LNCaP clone FGC (cell line): ENCODE measurements around the gene SMAD1.

ENCODE experiments used
- DNase-seq: peaks from one replicate; pipeline ENCODE4 v3.0.0-alpha.2; 2011; ENCODE audit warnings: low read depth
- H3K4me3 ChIP-seq: 2 replicates; pipeline ENCODE4 v1.5.1; 2011; ENCODE audit warnings: mild to moderate bottlenecking, low read depth, low read length, control low read depth
- CTCF ChIP-seq: IDR thresholded peaks from 2 replicates; pipeline ENCODE4 v1.5.1; 2012; ENCODE audit warnings: mild to moderate bottlenecking; ENCODE audit not compliant: control insufficient read depth, insufficient read depth; ENCODE audit errors: extremely low read depth

SMAD1 gene

DNA sequence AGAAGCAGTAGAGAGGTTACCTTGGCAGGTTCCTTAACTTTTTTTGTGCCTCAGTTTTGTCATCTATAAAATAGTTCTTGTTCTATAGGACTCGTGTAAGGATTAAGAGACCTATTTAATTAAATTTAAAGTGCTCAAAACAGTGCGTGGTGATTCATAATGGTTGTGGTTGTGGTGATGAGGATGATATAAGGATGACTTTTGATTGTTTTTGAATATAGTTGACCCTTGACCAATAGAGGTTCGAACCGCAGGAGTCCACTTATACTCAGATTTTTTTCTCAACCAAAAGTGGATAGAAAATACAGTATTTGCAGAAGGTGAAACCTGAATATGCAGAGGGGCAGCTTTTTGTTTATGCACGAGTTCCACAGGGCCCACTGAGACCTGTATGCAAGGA, 14.6 kb downstream of the SMAD1 start:
- no peak overlapping the region for H3K4me3 ChIP-seq
- TF ChIP-seq CTCF: no peak
- DNase-seq: no peak

DNA sequence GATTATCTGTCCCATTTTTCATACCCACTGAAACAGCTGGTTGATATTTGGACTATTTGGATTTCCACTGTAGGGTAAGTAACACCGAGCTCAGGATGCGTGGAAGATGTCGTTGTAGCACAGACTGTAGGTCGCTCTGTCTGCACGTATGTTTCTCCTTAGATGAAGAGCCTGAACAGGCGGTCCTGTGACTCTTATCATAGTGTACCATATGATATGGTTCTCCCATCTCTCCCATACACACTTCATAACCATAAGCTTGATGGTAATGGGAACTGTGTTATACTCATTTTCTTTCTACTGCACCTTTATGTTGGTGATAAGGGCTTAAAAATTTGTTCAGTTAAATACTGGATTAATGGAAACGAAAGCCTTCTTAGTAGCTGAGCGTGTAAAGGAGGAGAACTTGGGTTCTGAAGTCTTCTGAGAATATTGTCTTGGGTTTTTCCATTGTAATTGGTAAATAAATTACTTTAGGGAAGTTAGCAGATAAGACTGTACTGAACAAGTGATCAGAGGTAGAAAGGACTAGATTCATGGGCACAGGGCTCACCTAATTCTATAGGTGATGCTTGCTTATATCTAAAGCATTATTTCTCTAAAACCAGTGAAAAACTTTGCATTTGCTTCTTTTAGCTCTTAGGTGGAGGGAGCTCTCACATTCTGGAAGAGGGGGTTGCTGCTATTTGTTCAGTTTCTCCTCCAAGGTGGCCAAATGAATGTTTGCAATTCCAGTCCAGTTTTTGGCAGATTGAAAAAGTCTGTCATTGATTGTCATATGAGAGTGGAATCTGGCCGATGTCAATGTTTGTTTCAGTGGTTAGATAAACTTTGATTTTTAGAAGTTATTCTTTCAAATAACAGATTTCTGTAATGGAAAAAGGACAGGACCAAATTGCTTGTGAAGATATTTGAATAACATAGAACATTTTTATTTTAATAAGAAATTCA, 15.8 kb downstream of the SMAD1 start:
- no peak for DNase-seq
- no peak for TF ChIP-seq CTCF

GRCh38 chr4:145498430-145498829, 16.8 kb downstream of the SMAD1 start:
- no peak overlapping the region for H3K4me3 ChIP-seq
- no peak for DNase-seq
- TF ChIP-seq CTCF: no peak

More for the DNA sequence above, 15.8 kb downstream of the SMAD1 start:
- no peak overlapping the region for H3K4me3 ChIP-seq

- no peak overlapping the region for H3K4me3 ChIP-seq
- no peak for DNase-seq
- TF ChIP-seq CTCF: no peak
Measured at GRCh38 chr4:145501051-145501660, 19.5 kb downstream of the SMAD1 start.

DNA sequence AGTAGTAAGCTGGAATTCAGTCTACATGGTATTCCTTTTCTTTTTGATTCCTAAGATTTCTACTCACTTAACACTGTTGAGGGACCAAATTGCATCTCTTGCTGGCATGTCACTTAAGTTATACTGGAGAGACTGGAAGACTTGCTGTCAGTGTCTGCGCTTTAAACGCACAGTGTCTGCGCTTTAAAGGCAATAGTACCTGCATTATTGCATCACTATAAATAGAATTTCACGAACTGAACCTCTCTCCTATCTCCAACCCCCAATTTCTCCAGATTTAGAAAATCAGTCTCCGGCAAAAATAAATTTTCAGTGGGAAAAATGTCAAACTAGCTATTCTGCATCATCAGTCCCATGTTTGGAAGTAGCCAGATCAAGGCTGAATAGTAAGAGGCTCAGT, 21.2 kb downstream of the SMAD1 start:
- no peak for DNase-seq
- no peak overlapping the region for H3K4me3 ChIP-seq
- TF ChIP-seq CTCF: no peak

DNA sequence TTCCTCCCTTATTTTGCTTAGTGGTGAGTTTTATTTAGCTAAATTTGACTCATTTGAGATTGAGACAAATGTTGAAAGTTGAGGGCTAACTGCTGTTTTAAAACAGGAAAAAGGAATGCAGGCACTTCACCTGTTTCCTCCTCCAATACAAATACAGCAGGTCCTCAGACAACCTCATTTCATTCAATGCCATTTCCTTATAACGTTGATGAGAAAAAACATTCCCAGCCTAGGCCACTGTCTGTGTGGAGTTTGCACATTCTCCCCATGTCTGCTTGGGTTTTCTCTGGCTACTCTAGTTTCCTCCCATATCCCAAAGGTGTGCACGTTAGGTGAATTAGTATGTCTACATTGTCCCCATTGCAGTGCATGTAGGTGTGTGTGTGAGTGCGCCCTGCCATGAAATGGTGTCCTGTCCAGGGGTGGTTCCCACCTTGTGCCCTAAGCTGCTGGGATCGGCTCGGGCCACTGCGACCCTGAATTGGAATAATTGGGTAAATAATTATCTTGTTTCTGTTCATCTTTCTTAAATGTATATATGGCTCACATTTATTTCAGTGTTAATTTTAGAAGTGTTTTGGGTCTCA, 21.9 kb downstream of the SMAD1 start:
- peak; percentile 11 for DNase-seq
- no peak for TF ChIP-seq CTCF
- H3K4me3 ChIP-seq: no peak overlapping the region

DNA sequence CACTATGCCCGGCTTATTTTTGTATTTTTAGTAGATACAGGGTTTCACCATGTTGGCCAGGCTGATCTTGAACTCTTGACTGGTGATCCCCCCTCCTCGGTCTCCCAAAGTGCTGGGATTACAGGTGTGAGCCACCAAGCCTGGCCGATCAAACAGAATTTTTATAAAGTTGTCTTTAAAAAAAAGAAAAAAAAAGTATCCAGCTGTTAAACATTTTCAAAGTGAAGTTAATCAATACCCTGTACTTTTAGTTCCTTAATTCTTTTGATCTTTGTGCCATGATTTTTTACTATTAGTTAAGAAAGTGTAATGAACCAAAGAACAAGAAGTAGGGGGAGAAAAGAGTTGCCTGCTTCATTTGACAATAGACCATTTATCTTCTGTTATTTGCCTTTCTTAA, 24.3 kb downstream of the SMAD1 start:
- no peak for DNase-seq
- H3K4me3 ChIP-seq: no peak overlapping the region
- no peak for TF ChIP-seq CTCF
